ENCODE data around the gene CDK19.

DNA sequence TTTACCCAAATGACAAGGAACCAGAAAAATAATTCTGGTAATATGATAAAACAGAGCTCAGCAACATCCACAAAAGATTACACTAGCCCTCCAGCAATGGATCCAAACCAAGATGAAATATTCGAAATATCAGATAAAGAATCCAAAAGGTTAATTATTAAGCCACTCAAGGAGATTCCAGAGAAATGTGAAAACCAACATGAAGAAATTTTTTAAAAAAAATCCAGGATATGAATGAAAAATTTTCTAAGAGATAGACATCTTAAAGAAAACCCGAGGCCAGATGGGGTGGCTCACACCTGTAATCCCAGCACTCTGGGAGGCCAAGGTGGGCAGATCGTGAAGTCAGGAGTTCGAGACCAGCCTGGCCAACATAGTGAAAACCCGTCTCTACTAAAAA, 124.4 kb downstream of the CDK19 start:
- TF ChIP-seq, protein P1, sequence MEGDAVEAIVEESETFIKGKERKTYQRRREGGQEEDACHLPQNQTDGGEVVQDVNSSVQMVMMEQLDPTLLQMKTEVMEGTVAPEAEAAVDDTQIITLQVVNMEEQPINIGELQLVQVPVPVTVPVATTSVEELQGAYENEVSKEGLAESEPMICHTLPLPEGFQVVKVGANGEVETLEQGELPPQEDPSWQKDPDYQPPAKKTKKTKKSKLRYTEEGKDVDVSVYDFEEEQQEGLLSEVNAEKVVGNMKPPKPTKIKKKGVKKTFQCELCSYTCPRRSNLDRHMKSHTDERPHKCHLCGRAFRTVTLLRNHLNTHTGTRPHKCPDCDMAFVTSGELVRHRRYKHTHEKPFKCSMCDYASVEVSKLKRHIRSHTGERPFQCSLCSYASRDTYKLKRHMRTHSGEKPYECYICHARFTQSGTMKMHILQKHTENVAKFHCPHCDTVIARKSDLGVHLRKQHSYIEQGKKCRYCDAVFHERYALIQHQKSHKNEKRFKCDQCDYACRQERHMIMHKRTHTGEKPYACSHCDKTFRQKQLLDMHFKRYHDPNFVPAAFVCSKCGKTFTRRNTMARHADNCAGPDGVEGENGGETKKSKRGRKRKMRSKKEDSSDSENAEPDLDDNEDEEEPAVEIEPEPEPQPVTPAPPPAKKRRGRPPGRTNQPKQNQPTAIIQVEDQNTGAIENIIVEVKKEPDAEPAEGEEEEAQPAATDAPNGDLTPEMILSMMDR (IDR thresholded peaks at IDR 0.05): no peak
- TF ChIP-seq POLR2A (IDR thresholded peaks at IDR 0.05) (no peak), EP300 (IDR thresholded peaks at IDR 0.05) (no peak)
